Measurements from ENCODE around the gene CDC73. TPM values are rescaled to one million over a fixed set of nuclear protein-coding genes. Genes with fewer than 3 reads are reported as not detected.

Gene CDC73
- total RNA-seq, 2 experiments from 2014 or later, result 65.4 to 66.5 TPM

GRCh38 chr1:193256019-193256418, 134.2 kb downstream of the CDC73 start:
- ChIA-PET POLR2A (interaction anchor here (0.9 kb wide), 1 partner anchor 56 kb away, joined by 3 read pairs; no protein-coding TSS in a partner anchor), CTCF (no interaction called here)
- Mint-ChIP-seq H3K36me3 (ENCODE audit: low read depth) (peaks cover 24% of the 10 kb centered on the region), H3K4me3 (no peak overlapping the region), H3K9me3 (no peaks in the 10 kb centered on the region), H3K4me1 (ENCODE audit: low read depth) (no peaks in the 10 kb centered on the region), H3K27ac (no peak overlapping the region), H3K27me3 (no peaks in the 10 kb centered on the region)
- H3K4me3 ChIP-seq (ENCODE audit: low read length), result no peak overlapping the region
- H3K36me3 ChIP-seq (ENCODE audit: insufficient read depth, low read length), result peaks cover 16% of the 10 kb centered on the region
- no peak overlapping the region for H3K27ac ChIP-seq (ENCODE audit: low read depth in 1 of 2, low read length in 2 of 2)
- intact Hi-C loops (cut with DNase I, micrococcal nuclease), result loop anchor here in 1 of 2 experiments (10.0 kb wide), 1 partner anchor 1039 kb away; no protein-coding TSS in a partner anchor
- no peaks in the 10 kb centered on the region for H3K9me3 ChIP-seq (ENCODE audit: control insufficient read depth in 1 of 2, insufficient read depth in 1 of 2, low read length in 2 of 2)
- no peak for TF ChIP-seq CTCF (IDR thresholded peaks at IDR 0.05)
- DNase-seq (no peak), ATAC-seq (ENCODE audit: poor library complexity) (no peak)
- no peaks in the 10 kb centered on the region for H3K27me3 ChIP-seq (ENCODE audit: control insufficient read depth in 1 of 2, insufficient read depth in 2 of 2, low read length in 2 of 2)
- no peaks in the 10 kb centered on the region for H3K4me1 ChIP-seq (ENCODE audit: insufficient read depth, low read length)

DNA sequence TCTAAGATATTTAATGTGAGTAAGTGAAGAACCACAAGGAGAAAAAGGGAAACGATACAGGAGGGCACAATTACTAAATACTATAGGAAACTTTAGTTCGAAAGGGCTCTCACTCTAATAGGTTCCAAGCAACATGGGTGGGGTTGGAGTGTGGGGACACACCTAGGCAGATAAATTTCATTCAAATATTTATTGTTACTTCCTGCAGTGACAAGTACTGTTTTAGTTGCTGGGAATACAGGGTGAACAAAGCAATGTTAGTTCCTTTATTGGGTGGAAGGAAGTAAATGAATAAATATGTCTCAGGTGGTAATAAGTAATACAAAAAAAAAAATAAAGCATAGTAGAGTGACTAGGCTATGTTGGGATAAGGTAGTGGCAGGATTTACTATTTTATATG, 137.8 kb downstream of the CDC73 start:
- Histone ChIP-seq H3K4me3 (ENCODE audit: low read length) (no peak overlapping the region), H3K27ac (ENCODE audit: low read depth in 1 of 2, low read length in 2 of 2) (no peak overlapping the region), H3K27me3 (ENCODE audit: control insufficient read depth in 1 of 2, insufficient read depth in 2 of 2, low read length in 2 of 2) (no peaks in the 10 kb centered on the region), H3K4me1 (ENCODE audit: insufficient read depth, low read length) (no peaks in the 10 kb centered on the region), H3K36me3 (ENCODE audit: insufficient read depth, low read length) (peaks cover 17% of the 10 kb centered on the region), H3K9me3 (ENCODE audit: control insufficient read depth in 1 of 2, insufficient read depth in 1 of 2, low read length in 2 of 2) (no peaks in the 10 kb centered on the region)
- H3K4me3 Mint-ChIP-seq, result no peak overlapping the region
- ChIA-PET CTCF (interaction anchor here (0.9 kb wide), 1 partner anchor 15 kb away, joined by 3 read pairs; no protein-coding TSS in a partner anchor), POLR2A (no interaction called here)
- H3K36me3 Mint-ChIP-seq (ENCODE audit: low read depth), result peaks cover 11% of the 10 kb centered on the region
- DNase-seq (no peak), ATAC-seq (ENCODE audit: poor library complexity) (no peak)
- intact Hi-C loops (cut with DNase I, micrococcal nuclease), result loop anchor here in 1 of 2 experiments (10.0 kb wide), 1 partner anchor 1035 kb away; no protein-coding TSS in a partner anchor
- no peaks in the 10 kb centered on the region for H3K27me3 Mint-ChIP-seq
- TF ChIP-seq CTCF (IDR thresholded peaks at IDR 0.05), result no peak
- H3K9me3 Mint-ChIP-seq, result no peaks in the 10 kb centered on the region
- H3K27ac Mint-ChIP-seq, result no peak overlapping the region
- H3K4me1 Mint-ChIP-seq (ENCODE audit: low read depth), result no peaks in the 10 kb centered on the region

- CTCF ChIA-PET, result interaction anchor here (0.9 kb wide), 1 partner anchor 15 kb away, joined by 3 read pairs; no protein-coding TSS in a partner anchor
- Mint-ChIP-seq H3K9me3 (no peaks in the 10 kb centered on the region), H3K4me3 (no peak overlapping the region), H3K27me3 (no peaks in the 10 kb centered on the region), H3K4me1 (ENCODE audit: low read depth) (no peaks in the 10 kb centered on the region), H3K36me3 (ENCODE audit: low read depth) (peaks cover 11% of the 10 kb centered on the region), H3K27ac (no peak overlapping the region)
- Histone ChIP-seq H3K27me3 (ENCODE audit: control insufficient read depth in 1 of 2, insufficient read depth in 2 of 2, low read length in 2 of 2) (no peaks in the 10 kb centered on the region), H3K36me3 (ENCODE audit: insufficient read depth, low read length) (peaks cover 17% of the 10 kb centered on the region), H3K27ac (ENCODE audit: low read depth in 1 of 2, low read length in 2 of 2) (no peak overlapping the region), H3K4me3 (ENCODE audit: low read length) (no peak overlapping the region), H3K9me3 (ENCODE audit: control insufficient read depth in 1 of 2, insufficient read depth in 1 of 2, low read length in 2 of 2) (no peaks in the 10 kb centered on the region), H3K4me1 (ENCODE audit: insufficient read depth, low read length) (no peaks in the 10 kb centered on the region)
- intact Hi-C loops (cut with DNase I, micrococcal nuclease), result no loop called here
- no peak for TF ChIP-seq CTCF (IDR thresholded peaks at IDR 0.05)
- ATAC-seq (ENCODE audit: poor library complexity), result no peak
- POLR2A ChIA-PET, result interaction anchor here (0.7 kb wide), 1 partner anchor 1029 kb away, joined by 4 read pairs; no protein-coding TSS in a partner anchor
- DNase-seq, result no peak
Observed at GRCh38 chr1:193260056-193260745, 138.4 kb downstream of the CDC73 start.
